NOMO-1 treated with DMSO at 0.1 percent for 48 hours (cell line): ENCODE measurements around the gene AIMP2.
"Not testable (repeated sequence)": the region's sequence is repeated elsewhere in the genome, so short reads cannot be mapped to it uniquely, and the experiment has no call there.

Source experiments
- DNase-seq: peaks from one replicate; lab custom pipeline; 2025; ENCODE audit not compliant: unreplicated experiment; lab: John Stamatoyannopoulos, UW

The AIMP2 gene

DNA sequence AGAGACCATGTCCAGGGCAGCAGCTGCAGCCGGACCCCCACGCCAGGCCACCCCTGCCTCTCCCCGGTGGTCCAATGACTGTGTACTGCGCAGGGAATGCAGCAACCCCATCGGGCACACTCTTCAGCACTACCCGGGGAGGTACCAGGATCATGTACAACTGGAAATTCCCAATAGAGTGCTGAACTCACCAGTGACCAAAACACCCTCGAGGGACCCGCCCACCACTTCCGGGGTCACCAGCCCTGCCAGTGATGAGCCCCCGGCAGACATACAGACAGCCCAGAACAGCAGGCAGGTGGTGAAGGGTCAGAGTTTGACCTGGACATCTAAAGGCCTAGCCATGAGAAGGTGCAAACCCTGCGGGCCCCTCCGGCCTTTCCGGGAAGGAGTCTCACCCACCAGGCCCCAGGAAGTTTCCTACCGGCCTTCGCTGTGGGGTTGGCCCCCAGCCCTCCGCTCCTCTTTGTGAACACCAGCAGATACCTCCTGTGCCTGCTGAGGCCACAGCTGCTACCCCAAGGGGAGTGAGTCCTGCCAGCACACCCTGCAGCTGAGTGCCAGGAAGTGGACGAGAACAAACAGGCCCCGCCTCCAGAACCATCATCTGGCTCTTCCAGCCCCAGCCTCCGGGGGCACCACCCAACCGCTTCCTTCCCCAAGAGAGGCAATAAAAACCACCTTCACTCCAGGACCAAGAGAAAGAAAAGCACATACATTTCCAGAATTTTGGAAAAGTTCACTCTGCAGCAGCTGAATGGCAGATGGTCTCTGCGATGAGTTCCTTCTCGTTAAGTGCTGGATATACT is 17.1 kb downstream of the AIMP2 start:
- DNase-seq, result peak; percentile 81

DNA sequence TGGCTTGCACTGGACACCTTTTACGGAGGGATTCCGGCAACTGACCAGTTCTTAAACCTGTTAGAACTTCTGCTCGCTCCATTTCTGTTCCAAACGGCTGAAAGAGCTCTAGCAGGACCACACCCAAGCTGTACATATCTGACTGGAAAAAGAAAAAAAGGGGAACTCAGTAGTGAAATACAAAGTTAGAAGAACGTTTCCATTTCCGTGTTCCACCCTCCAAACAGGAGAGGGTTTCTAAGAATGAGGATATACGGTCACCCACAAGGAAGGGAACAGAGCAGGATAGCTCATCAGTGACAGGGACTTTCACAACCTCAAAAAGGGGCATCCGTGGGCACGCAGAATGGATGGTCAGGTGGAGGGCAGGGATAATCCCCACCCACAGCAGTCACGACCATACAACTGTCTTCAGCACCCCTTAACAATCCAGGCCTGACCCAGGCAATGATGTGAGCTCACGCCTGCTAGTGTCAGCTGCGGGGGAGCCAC is 17.8 kb downstream of the AIMP2 start:
- DNase-seq, result peak; percentile 89

DNA sequence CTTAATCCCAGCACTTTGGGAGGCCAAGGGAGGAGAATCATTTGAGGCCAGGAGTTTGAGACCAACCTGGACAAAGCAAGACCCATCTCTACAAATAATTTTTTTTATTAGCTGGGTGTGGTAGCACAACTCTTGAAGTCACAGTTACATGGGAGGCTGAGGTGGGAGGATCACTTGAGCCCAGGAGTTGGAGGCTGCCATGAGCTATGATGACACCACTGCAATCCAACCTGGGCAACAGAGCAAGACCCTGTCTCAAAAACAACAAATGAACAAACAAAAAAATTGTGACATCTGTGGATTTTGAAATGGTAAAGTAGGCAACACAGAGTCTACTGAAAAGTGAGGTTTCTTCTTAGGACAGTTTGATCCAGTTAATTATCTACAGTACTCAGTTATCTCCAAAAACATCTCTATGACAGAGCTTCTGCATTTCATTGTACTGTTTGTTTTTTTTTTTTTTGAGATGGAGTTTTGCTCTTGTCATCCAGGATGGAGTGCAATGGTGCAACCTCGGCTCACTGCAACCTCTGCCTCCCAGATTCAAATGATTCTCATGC is 18.8 kb downstream of the AIMP2 start:
- DNase-seq, result no peak

DNA sequence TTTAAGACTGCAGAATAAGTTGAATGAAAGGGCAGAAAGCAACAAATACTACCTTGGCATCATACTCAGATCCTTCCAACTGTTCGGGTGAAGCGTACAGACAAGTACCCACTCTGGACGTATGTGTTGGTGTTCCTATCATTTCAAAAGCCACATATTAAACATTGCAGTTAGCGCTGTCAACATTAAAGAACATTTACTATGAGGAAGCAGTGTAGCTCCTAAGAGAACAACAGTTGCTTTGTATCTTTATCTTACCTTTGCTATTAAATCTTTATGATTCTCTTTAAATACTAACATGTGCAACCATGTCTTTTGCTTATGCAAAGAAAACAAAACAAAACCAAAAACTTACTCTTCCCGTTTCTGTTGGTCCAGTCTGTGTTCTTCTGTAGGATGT is 19.5 kb downstream of the AIMP2 start:
- DNase-seq, result no peak

DNA sequence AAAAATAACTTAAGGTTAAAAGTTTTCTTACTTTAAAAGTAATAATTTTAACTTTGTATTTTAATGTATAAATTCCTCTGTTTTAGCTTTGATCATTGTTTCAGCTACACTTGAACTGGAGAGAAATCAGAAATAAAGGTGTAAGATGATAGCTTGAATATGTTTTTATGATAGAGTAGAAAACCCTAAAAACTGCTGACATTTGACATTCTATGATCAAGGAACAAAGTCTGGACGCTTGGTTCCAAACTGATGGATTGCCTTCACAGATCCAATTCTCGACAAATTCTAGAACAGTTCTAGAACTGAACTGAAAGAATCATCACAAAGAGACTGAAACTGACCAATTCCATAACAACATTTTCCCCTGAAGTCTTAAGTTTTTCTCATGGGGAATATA is 21.9 kb downstream of the AIMP2 start, which contains the start of gene ANKRD61:
ANKRD61 (plus strand) TSS at position 389 of the 400 bp plus-strand sequence; CDS start at position 389, 0 bp downstream.
- no peak for DNase-seq

DNA sequence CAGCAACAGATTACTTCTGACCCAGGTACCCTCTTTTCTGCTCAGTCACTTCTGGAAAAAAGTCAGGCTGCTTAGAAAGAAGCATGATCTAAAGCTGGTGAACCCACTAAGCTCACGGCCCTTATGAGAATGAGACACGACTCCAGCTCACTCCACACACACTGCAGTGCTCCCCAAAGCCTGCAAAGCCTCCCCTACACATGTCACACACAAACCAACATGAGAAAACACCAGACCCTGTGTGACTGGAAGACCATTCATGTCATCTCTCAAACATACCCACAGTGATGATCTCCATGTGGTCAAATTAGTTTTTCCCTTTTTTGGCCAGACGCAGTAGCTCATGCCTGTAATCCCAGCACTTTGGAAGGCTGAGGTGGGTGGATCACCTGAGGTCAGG is 22.5 kb downstream of the AIMP2 start:
- no peak for DNase-seq

DNA sequence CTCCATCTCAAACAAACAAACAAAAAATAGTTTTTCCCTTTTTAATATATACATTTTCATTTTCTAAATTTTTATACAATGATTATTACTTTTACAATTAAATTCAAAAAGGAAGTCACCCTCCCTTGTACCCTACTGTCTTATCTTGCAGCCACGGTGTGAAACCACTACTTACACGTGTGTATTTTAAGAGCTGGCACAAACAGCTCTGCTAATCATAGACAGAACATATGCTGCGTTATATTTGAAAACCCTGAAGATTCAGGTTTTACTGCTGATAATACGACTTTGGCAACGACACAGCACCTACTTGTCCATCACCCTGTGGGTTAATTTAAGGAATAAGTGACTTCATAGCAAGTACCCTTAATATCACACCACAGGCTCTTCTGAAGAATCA is 23.1 kb downstream of the AIMP2 start:
- no peak for DNase-seq

DNA sequence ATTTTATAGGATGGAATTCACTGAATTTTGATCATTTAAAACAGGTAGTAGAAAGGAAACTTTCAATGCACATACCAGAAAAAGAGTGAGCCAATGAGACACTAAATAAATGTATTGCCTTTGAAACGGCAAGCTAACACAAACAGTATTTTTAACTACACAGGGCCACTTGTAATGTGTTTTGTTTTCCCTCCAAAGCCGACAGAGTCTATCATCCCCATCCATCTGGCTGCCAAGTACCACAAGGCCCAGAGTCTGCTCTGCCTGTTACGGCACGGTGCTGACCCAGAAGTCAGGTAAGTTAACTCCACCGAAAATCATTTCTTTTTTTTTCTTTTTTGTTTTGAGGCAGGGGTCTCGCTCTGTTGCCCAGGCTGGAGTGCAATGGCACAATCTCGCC is 23.6 kb downstream of the AIMP2 start:
- DNase-seq, result no peak

DNA sequence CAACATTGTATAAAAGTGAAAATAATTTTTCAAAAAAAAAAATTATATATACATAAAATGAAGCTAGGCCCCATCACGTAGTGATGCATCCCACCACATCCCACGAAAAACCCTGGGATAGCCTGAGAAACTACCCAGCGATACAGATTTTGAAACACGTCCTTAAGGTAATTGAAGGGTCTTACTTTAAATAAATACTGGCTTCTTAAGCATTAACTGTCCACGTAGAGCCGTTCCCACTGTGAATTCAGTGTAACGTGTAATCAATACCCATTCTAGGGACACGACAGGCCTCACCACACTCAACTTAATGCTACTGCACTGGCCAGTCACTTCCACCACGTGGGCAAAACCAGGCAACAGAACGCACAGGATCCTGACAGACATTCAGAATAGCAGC is 26.1 kb downstream of the AIMP2 start:
- DNase-seq, result no peak

DNA sequence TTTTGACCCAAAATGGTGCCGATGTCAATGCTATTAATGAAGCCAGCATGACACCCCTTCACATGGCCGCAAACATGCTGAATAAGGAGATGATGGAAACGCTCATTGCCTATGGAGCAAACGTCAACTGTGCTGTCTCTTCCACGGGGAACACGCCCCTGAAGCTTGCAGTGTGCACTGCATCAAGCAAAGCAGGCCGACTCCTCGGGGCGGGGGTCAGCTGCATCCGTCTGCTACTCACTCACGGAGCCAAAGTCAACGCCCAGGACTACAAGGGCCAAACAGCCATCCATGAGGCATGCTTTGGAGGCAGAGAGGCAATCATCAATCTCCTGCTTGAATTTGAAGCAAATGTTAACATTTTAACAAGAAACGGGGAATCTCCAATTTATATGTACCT is 26.6 kb downstream of the AIMP2 start:
- no peak for DNase-seq

DNA sequence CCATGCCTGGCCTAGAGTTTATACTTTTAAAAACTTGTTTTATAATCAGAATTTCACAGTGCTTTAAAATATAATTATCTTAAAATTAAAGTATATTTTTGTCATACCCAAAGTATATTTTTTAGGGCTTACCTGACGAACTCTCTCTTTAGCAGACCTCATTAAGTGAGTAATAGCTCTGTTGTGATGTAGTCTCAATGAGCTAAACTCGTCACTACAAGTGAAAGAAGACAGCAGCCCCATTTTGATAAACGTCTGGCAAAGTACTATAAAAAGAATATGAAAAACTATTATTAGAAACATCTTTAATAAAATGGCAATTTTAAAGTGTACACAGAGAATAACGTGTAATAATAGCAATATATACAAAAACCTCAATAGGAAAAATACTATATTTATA is 40.7 kb downstream of the AIMP2 start:
- no peak for DNase-seq

DNA sequence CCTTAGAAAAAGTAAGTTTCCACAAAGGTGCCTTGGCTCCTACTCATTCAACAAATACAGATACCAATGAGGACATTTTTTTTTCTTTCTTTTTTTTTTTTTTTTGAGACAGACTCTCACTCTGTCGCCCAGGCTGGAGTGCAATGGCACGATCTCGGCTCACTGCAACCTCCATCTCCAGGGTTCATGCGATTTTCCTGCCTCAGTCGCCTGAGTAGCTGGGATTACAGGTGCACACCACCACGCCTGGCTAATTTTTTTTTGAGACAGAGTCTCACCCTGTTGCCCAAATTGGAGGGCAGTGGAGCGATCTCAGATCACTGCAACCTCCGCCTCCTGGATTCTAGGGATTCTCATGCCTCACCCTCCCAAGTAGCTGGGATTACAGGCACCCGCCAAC is 42.1 kb downstream of the AIMP2 start:
- DNase-seq, result not testable (repeated sequence)

DNA sequence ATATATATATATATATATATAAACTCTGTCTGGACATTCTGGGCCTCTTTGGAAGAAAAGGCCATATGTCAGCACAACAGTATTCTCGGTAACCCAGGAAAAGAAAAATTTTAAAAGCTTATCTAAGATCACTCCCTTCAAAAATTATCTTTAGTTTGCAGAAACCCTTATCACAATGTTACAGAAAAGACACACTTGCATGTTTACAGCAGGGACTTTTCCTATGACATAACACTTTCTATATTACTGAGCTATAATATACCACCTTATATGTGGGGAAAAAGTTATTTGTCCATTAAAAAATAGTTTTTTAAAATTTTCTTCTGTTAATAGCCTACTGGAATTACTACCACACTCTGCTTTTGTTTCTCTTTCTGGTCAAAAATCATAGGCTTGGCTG is 47.5 kb downstream of the AIMP2 start:
- DNase-seq, result no peak

DNA sequence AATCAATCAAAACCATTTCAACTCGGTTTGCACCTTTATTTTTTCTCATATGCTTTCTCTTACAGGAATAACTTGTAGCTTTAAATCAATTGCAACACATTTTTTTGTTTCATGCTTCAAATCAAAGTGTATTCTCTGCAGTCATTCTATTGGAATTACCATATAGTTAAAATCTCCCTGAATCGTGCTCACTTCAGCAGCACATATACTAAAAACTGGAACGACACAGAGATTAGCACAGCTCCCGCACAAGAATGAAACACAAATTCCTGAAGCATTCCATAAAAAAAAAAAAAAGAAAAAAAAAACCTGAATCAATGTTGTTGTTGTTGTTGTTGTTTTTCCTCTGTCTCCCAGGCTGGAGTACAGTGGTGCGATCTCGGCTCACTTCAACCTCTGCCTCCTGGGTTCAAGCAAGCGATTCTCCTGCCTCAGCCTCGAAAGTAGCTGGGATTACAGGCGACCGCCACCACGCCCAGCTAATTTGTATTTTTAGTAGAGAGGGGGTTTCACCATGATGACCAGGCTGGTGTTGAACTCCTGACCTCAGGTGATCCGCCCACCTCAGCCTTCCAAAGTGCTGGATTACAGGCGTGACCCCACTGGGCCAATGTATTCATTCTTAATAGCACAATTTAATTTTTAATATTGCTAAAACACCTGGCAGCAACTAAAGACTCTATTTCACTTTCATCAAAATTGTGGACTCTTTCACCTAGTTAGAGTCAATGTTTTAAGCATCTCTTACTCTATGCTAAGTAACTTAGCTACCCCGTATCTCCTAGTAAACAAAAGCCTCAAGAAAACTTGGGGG is 48.5 kb downstream of the AIMP2 start:
- DNase-seq, result no peak

DNA sequence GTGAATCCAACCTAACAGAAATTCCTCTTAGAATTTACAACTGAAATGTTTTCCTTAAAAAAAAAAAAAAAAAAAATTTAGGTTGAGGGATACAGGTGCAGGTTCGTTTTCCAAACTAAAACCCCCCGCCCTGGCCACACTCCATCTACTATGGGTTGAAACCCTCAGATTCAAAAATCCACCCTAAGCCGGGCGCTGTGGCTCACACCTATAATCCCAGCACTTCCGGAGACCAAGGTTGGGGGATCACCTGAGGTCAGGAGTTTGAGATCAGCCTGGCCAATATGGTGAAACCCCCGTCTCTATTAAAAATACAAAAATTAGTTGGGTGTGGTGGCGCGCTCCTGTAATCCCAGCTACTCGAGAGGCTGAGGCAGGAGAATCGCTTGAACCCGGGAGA is 50.9 kb downstream of the AIMP2 start:
- DNase-seq, result not testable (repeated sequence)

DNA sequence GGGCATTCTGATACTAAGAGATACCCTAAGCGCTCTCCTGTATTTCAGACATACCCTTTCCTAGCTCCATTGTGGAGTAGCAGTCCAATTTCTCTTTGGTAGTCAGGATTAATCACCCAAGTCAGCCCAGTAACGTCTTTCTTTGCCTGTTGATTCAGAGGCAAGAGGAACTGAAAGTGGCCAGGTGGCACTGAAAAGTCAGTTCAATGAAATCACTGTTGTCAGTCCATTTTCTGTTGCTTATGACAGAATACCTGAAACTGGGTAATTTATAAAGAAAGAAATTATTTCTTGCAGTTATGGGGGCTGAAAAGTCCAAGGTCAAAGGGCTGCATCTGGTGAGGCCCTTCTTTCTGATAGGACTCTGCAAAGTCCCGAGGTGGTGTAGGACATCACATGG is 62.3 kb downstream of the AIMP2 start:
- DNase-seq, result peak; percentile 43
